Measurements from ENCODE around the gene URI1. TPM values are rescaled to one million over a fixed set of nuclear protein-coding genes. Genes with fewer than 3 reads are reported as not detected.

Gene URI1
- total and polyA plus RNA-seq, 2 of the 8 experiments (the other 6 are each of a cell fraction or from before 2014, with no cell fraction given): 27.7 to 64.3 TPM

- Histone ChIP-seq H3K9me3 (ENCODE audit: insufficient read depth in 2 of 2, low read depth in 1 of 2, low read length in 1 of 2) (no peaks in the 10 kb centered on the region), H2BK12ac (ENCODE audit: low read depth, low read length) (no peak overlapping the region), H4K91ac (replicated peaks; ENCODE audit: insufficient read length, low read length) (no peak overlapping the region), H3K9ac (replicated peaks in 1 of 4; ENCODE audit: extremely low read depth in 1 of 4, low read depth in 3 of 4, low read length in 3 of 4) (no peak overlapping the region), H3K4me3 (ENCODE audit: extremely low read depth in 1 of 4, insufficient read depth in 2 of 4, low read depth in 3 of 4, low read length in 4 of 4) (no peak overlapping the region), H3K79me2 (ENCODE audit: control insufficient read depth in 1 of 2, insufficient read depth in 2 of 2, low read length in 2 of 2) (no peaks in the 10 kb centered on the region), H3K23ac (ENCODE audit: insufficient read length) (no peak overlapping the region), H3K56ac (replicated peaks; ENCODE audit: insufficient read length, low read depth, low read length) (no peak overlapping the region), H4K8ac (ENCODE audit: extremely low read depth, insufficient read depth, low read length) (no peak overlapping the region), H3K14ac (ENCODE audit: insufficient read length) (no peak overlapping the region), H3K27me3 (replicated peaks in 1 of 4; ENCODE audit: control insufficient read depth in 3 of 4, extremely low read depth in 1 of 4, insufficient read depth in 3 of 4, low read length in 3 of 4) (no peaks in the 10 kb centered on the region), H3K4me1 (replicated peaks in 1 of 4; ENCODE audit: control insufficient read depth in 3 of 4, insufficient read depth in 4 of 4, low read length in 3 of 4) (no peaks in the 10 kb centered on the region), H2BK120ac (replicated peaks; ENCODE audit: low read depth, low read length) (no peak overlapping the region), H2AK5ac (ENCODE audit: low read depth, low read length) (no peak overlapping the region), H4K20me1 (replicated peaks in 1 of 2; ENCODE audit: control insufficient read depth in 1 of 2, insufficient read depth in 2 of 2, low read length in 2 of 2) (no peaks in the 10 kb centered on the region), H3K27ac (ENCODE audit: low read depth, low read length) (no peak overlapping the region), H2BK5ac (ENCODE audit: low read depth, low read length) (no peak overlapping the region), H3K18ac (ENCODE audit: extremely low read depth, low read length) (no peak overlapping the region), H3K23me2 (ENCODE audit: low read depth, low read length) (no peaks in the 10 kb centered on the region), H3K4me2 (ENCODE audit: insufficient read depth in 1 of 2, low read depth in 2 of 2, low read length in 2 of 2) (no peak overlapping the region), H3K79me1 (ENCODE audit: low read depth, low read length) (no peaks in the 10 kb centered on the region), H2BK20ac (ENCODE audit: low read length) (no peak overlapping the region), H2BK15ac (ENCODE audit: low read length) (no peak overlapping the region), H3K36me3 (ENCODE audit: control insufficient read depth in 2 of 4, insufficient read depth in 4 of 4, low read length in 3 of 4) (no peaks in the 10 kb centered on the region), H4K5ac (ENCODE audit: insufficient read length, low read depth, low read length) (no peak overlapping the region), H3K4ac (replicated peaks; ENCODE audit: insufficient read length, low read depth, low read length) (no peak overlapping the region), H2AFZ (ENCODE audit: low read length) (no peak overlapping the region)
- DNase-seq (ENCODE audit: low read depth in 1 of 2, low spot score in 2 of 2) (no peak), FAIRE-seq (no peak)
- WGBS, 2 experiments (ENCODE audit: extremely low coverage in 1 of 2, insufficient coverage in 1 of 2, insufficient read length in 1 of 2, insufficient replicate concordance in 2 of 2, low coverage in 1 of 2, low lambda C conversion rate in 2 of 2, missing lambda C conversion rate in 1 of 2): 97% methylated on average over 6 of the region's 6 CpGs; no CpG with 5 or more reads in 1 of the 2 experiments
- TF ChIP-seq BACH1 (IDR thresholded peaks at IDR 0.05; ENCODE audit: low read length): no peak
- no peak for TF ChIP-seq KDM1A (IDR thresholded peaks at IDR 0.05; ENCODE audit: borderline replicate concordance, low read length)
- ChIA-PET POLR2A (ENCODE audit: partially characterized antibody) (no interaction called here), CTCF (ENCODE audit: partially characterized antibody) (interaction anchor here (0.6 kb wide), 1 partner anchor 149 kb away, joined by 3 read pairs; no protein-coding TSS in a partner anchor)
Measured at GRCh38 chr19:29896802-29897201, 45.2 kb upstream of the URI1 start.

Measured in H1 (cell line).